Muscle of leg (tissue), 11 donors: ENCODE results near the gene DLG2. TPM values are rescaled to one million over a fixed set of nuclear protein-coding genes. Genes with fewer than 3 reads are reported as not detected.
A peak's percentile ranks its signal among the peaks of the same experiment; 100 is the strongest.

Experiments
- DNase-seq: peaks from one replicate; pipeline ENCODE4 v3.0.0; 2013
- H3K27ac ChIP-seq: one replicate; pipeline ENCODE4 v1.5.1; 2013; ENCODE audit warnings: mild to moderate bottlenecking, low read length, control low read depth
- H3K27me3 ChIP-seq: one replicate; pipeline ENCODE4 v1.6.1; 2013; ENCODE audit warnings: low read length; ENCODE audit not compliant: control insufficient read depth, insufficient read depth
- H3K36me3 ChIP-seq: one replicate; pipeline ENCODE4 v1.6.1; 2013; ENCODE audit warnings: low read length; ENCODE audit not compliant: control insufficient read depth, insufficient read depth
- H3K4me1 ChIP-seq: one replicate; pipeline ENCODE4 v1.6.1; 2013; ENCODE audit warnings: low read length; ENCODE audit not compliant: control insufficient read depth, insufficient read depth
- H3K4me3 ChIP-seq: one replicate; pipeline ENCODE4 v1.5.1; 2013; ENCODE audit warnings: low read length, control low read depth
- H3K9me3 ChIP-seq: replicated peaks from 2 replicates; pipeline ENCODE4 v1.6.1; 2013; ENCODE audit warnings: low read depth, low read length; ENCODE audit not compliant: control insufficient read depth
- WGBS: methylation state at CpG from one replicate; pipeline ENCODE4 v1.1.5; 2013; ENCODE audit warnings: missing lambda C conversion rate; ENCODE audit not compliant: insufficient coverage; 5-methylcytosine and 5-hydroxymethylcytosine counted together
- polyA plus RNA-seq, 8 donors: library from polyadenylated mRNA; unstranded; fragments of 120-200 nt; gene quantifications; one replicate each; pipeline versions ENCODE4 v1.2.1 to v1.2.3, GENCODE V29; 2013; ENCODE audit warnings: inconsistent platforms in 1 of 8, low replicate concordance in 1 of 8; ENCODE audit not compliant: insufficient read length in 8 of 8, insufficient read depth in 1 of 8
- total RNA-seq: library from RNA; stranded (reverse); fragments of 120-200 nt; gene quantifications from one replicate; pipeline ENCODE4 v1.2.4, GENCODE V29; 2013

DLG2 gene
- total and polyA plus RNA-seq, 9 donors: 6.4 to 19.3 (median 11.0) TPM

DNA sequence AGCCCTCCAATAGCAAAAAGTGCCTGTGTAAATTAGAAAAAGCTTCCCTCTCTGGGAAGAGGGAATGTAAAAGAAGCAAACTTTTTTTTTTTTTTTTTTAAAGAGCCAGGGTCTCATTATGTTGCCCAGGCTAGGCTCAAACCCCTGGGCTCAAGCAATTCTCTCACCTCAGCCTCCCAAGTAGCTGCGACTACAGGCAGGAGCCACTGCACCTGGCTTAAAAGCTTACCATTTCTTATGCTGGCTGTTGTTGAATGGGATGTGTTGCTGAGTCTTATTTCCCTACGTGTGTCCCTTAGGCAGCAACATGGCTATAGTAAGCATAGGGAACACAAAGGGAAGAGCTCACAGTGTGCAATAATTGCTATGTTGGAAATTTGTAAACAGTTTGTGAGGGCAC, 2115.5 kb downstream of the DLG2 start:
- Histone ChIP-seq H3K36me3 (no peaks in the 10 kb centered on the region), H3K4me1 (no peaks in the 10 kb centered on the region), H3K9me3 (no peaks in the 10 kb centered on the region), H3K27ac (no peak overlapping the region), H3K27me3 (no peaks in the 10 kb centered on the region), H3K4me3 (no peak overlapping the region)
- no peak for DNase-seq
- WGBS: 45% methylated on average over 2 of the region's 2 CpGs

DNA sequence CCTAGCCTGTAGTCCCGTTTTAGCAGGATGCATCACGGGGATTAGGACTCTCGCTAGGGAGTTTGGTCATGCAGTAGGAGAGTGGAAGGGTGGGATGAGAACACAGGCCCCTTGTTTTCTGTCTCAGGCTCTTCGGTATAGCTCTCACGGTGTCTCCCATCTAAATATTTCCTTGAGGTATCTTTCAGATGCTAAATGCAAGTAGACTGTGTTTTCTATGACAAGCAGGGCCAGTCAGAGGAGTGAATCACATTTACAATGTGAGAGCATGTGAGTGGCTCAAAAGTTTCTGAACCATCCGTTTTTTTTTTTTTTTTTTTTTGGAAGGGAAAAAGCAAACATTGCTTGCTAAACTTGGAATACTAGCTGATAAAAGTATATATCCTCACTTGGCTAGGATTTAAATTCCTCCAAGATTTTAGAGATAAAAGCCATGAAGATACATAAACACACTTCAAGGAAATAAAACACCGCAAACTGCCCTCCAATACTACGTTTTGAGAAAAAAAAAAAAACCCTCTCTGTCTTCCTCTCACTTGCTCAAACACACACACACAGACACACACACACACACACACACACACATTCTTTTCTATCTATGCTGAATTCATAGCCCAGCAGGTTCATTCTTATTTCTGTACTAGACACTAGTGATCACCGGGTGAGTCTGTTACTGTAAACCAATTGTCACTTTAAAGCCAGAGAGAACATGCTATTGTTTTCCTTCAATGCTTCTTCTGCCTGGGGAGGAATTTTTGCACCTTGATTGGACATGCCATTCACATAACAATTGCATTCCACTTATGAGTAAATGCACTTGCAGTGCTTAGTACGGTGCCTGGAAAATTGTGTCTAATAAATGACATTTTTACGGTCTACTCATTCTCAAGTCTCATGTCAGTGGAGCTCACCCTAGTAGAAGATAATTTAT, 2116.3 kb downstream of the DLG2 start:
- peak; percentile 14 for DNase-seq
- WGBS: 58% methylated on average over 2 of the region's 11 CpGs
- Histone ChIP-seq H3K4me1 (no peaks in the 10 kb centered on the region), H3K27me3 (no peaks in the 10 kb centered on the region), H3K9me3 (no peaks in the 10 kb centered on the region), H3K36me3 (no peaks in the 10 kb centered on the region), H3K4me3 (no peak overlapping the region), H3K27ac (no peak overlapping the region)

DNA sequence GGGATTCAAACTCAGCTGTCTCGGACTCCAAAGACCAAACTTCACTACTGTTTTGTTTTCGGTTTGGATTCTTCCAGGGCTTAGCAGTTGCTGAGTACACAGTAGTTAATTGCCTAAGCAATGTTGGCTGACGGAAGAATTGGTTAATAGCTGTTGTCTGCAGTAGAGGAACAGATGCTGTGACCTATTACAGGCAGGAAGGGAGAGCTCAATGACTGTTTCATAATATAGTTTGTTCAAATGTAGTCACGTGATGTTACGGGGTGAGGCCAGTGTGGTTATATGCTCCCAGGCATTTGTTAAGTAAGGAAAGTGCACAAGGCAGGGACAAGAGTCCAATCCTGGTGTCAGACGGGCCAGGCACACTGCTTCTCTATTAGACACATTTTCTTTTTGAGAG, 2118.3 kb downstream of the DLG2 start:
- no peak for DNase-seq
- Histone ChIP-seq H3K27ac (no peak overlapping the region), H3K4me3 (no peak overlapping the region), H3K36me3 (no peaks in the 10 kb centered on the region), H3K27me3 (no peaks in the 10 kb centered on the region), H3K4me1 (no peaks in the 10 kb centered on the region), H3K9me3 (no peaks in the 10 kb centered on the region)
- 68% methylated on average over 2 of the region's 6 CpGs for WGBS

DNA sequence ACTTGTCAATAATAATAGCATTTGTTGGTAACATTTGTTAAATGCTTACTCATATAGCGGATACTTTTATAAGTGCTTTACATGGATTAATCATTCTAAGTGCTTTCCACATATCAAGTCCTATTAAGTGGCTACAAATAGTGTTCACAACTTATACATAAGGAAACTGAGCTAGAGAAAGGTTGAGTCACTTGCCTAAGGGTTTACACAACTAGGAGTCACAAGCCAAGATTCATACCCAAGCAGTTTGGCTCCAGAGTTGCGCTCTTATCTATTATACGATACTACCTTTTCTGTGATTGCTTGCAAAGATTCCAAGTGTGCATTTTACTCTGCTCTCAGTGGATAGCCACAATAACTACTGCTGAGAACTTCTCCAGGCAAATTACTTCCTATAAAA, 2125.1 kb downstream of the DLG2 start:
- DNase-seq: no peak
- WGBS: 93% methylated on average over 2 of the region's 3 CpGs
- Histone ChIP-seq H3K4me1 (no peaks in the 10 kb centered on the region), H3K27ac (no peak overlapping the region), H3K36me3 (no peaks in the 10 kb centered on the region), H3K9me3 (no peaks in the 10 kb centered on the region), H3K27me3 (no peaks in the 10 kb centered on the region), H3K4me3 (no peak overlapping the region)

DNA sequence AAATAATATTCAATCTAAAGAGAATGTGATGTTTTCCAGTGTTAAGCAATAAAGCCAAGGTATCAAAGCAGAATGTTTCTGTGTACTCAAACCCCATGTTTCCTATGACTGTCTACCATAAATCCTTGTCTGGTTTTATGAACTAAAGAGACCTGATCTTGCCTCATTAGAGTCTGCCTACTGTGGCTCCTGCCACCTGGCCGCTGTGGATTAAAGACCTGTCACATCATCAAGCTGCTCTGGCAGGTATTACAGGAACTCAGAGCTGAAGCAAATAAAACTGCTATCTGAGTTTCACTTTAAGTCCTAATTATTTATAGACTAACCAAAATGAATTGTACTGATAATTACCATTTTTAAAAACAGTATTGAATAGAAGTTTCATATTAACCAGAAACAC, 2133.2 kb downstream of the DLG2 start:
- Histone ChIP-seq H3K27ac (no peak overlapping the region), H3K36me3 (no peaks in the 10 kb centered on the region), H3K4me1 (no peaks in the 10 kb centered on the region), H3K27me3 (no peaks in the 10 kb centered on the region), H3K4me3 (no peak overlapping the region), H3K9me3 (no peaks in the 10 kb centered on the region)
- no peak for DNase-seq
- WGBS: no CpG with 5 or more reads among the region's 1 CpG

DNA sequence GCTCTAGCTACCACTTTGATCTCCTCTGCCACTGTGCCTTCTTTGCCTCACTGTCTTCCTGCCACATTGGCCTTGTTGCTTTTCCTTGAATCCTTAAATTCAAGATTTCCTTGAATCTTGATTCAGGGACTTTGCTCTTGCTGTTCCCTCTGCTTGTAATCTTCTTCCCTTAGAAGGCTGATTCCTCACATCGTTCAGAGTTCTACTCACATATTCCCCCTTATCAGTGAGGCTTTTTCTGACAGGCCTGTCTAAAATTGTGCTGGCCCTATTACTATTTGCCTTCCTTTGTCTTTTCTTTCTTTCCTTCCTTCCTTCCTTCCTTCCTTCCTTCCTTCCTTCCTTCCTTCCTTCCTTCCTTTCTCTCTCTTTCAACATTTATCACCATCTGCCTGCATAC, 2134.1 kb downstream of the DLG2 start:
- H3K9me3 ChIP-seq: no peaks in the 10 kb centered on the region
- H3K4me3 ChIP-seq: no peak overlapping the region
- no peaks in the 10 kb centered on the region for H3K36me3 ChIP-seq
- no peaks in the 10 kb centered on the region for H3K27me3 ChIP-seq
- H3K27ac ChIP-seq: no peak overlapping the region
- DNase-seq: no peak
- 67% methylated on average over 1 of the region's 1 CpG for WGBS
- H3K4me1 ChIP-seq: no peaks in the 10 kb centered on the region

DNA sequence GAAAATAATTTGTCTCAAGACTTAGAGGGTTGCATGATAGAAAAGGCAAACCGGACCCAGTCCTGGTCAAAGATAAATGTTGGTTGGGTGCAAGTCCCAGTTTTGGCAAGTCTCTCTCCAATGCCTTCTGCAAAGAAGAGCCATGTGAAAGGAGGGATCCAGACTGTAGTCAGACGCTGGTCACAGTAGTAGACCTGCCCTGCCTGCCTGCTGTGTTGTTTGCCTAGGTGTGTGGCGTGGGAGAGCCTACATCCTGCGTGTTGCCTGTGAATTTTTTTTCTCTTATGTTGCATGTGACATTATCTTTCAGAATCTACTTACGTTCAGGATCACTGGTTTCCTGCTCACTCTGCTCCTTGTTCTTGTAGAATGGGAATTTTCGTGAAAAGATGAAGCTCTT, 2143.3 kb downstream of the DLG2 start:
- no peaks in the 10 kb centered on the region for H3K9me3 ChIP-seq
- 76% methylated on average over 5 of the region's 6 CpGs for WGBS
- H3K36me3 ChIP-seq: no peaks in the 10 kb centered on the region
- H3K4me3 ChIP-seq: no peak overlapping the region
- H3K4me1 ChIP-seq: no peaks in the 10 kb centered on the region
- H3K27ac ChIP-seq: no peak overlapping the region
- H3K27me3 ChIP-seq: no peaks in the 10 kb centered on the region
- DNase-seq: no peak

DNA sequence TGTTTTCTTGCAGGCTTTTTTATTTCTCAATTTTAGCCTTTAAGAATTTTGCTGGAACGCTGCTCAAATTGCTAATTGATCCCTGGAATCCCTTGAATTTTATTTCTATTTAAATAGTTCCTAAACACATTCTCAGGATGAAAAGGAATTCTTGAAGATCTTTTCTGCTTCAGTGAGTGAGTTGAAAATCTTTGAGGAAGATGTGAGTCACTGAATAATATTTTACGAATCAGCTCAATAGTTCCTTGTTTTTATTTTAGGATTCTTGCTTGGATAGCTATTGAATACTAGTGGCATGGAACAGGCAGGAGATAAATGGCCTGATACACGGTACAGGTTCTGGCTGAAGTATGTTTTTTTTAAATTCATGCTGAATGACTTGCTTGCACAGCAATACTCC, 2146.3 kb downstream of the DLG2 start:
- H3K4me1 ChIP-seq: no peaks in the 10 kb centered on the region
- H3K27ac ChIP-seq: no peak overlapping the region
- no peaks in the 10 kb centered on the region for H3K36me3 ChIP-seq
- peak; percentile 13 for DNase-seq
- H3K9me3 ChIP-seq: no peaks in the 10 kb centered on the region
- no peak overlapping the region for H3K4me3 ChIP-seq
- WGBS: no CpG with 5 or more reads among the region's 3 CpGs
- no peaks in the 10 kb centered on the region for H3K27me3 ChIP-seq

DNA sequence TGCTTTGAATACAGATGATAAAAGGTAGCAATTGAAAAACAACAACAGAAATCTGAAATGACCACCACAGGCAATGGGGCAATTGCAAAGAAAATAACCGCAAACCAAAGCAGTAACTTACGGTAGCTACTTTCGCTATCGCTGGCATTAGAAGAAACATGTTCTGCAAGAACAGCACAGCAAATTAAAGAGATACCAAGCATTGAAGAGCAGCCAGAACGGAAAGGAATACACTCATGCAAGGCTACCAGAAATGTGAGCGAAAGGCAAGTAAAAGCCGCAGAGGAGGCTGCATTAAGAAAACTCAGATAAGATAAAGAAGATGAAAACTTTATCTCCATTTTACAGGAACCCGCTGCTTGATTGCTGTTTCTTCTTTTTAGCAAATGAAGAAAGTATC, 2146.9 kb downstream of the DLG2 start:
- WGBS: 89% methylated on average over 3 of the region's 8 CpGs

DNA sequence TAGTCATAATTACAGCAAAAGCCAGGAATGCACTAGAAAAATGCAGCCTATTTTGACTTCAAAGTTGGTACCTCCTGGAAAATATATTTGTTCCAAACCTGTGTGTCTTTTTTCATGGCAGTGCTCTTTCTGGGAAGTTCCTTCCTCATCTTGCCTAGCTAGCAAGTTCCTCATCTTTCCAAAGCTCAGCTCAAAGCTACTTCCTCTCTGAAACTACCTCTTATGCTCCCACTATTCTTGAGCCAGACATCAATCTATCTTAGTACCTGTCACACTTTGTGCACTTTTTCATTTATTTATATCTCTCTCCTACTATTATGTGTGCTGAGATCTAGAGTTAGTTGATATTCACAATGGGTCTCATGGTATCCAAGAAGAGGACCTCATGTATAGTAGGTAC, 2149.4 kb downstream of the DLG2 start:
- Histone ChIP-seq H3K27ac (no peak overlapping the region), H3K27me3 (no peaks in the 10 kb centered on the region), H3K9me3 (no peaks in the 10 kb centered on the region), H3K4me3 (no peak overlapping the region), H3K36me3 (no peaks in the 10 kb centered on the region), H3K4me1 (no peaks in the 10 kb centered on the region)
- DNase-seq: no peak

More for the DNA sequence above, 2146.9 kb downstream of the DLG2 start:
- no peaks in the 10 kb centered on the region for H3K36me3 ChIP-seq
- no peaks in the 10 kb centered on the region for H3K4me1 ChIP-seq
- H3K27ac ChIP-seq: no peak overlapping the region
- H3K4me3 ChIP-seq: no peak overlapping the region
- DNase-seq: no peak
- H3K9me3 ChIP-seq: no peaks in the 10 kb centered on the region
- H3K27me3 ChIP-seq: no peaks in the 10 kb centered on the region
